ENCODE measurements around the gene KRTAP6-3.

Gene KRTAP6-3
- total RNA-seq: 0 reads per million in 3 donors

GRCh38 chr21:30592140-30592539, at the start of gene KRTAP6-3:
TSS of gene KRTAP6-3 (plus strand) at chr21:30592440. CDS start at chr21:30592446, 6 bp downstream.
- Histone ChIP-seq H3K27me3 (replicated peaks; ENCODE audit: control insufficient read depth, insufficient read depth, low read length, poor library complexity, severe bottlenecking) (no peaks in the 10 kb centered on the region), H3K9me3 (ENCODE audit: control insufficient read depth, low read length) (no peaks in the 10 kb centered on the region), H3K36me3 (ENCODE audit: control insufficient read depth, insufficient read depth, low read length) (no peaks in the 10 kb centered on the region), H3K4me3 (ENCODE audit: insufficient read depth, low read depth, low read length, poor library complexity, severe bottlenecking) (no peak within 1 kb of the TSS), H3K27ac (ENCODE audit: insufficient read depth, low read length, poor library complexity, severe bottlenecking) (no peak within 1 kb of the TSS), H3K4me1 (ENCODE audit: control insufficient read depth, insufficient read depth, low read length, poor library complexity, severe bottlenecking) (no peaks in the 10 kb centered on the region)
- no peak for DNase-seq

GRCh38 chr21:30552782-30553181, 39.5 kb upstream of the KRTAP6-3 start:
- no peak for DNase-seq
- Histone ChIP-seq H3K4me3 (ENCODE audit: insufficient read depth, low read depth, low read length, poor library complexity, severe bottlenecking) (no peak overlapping the region), H3K27ac (ENCODE audit: insufficient read depth, low read length, poor library complexity, severe bottlenecking) (no peak overlapping the region), H3K36me3 (ENCODE audit: control insufficient read depth, insufficient read depth, low read length) (no peaks in the 10 kb centered on the region), H3K27me3 (replicated peaks; ENCODE audit: control insufficient read depth, insufficient read depth, low read length, poor library complexity, severe bottlenecking) (no peaks in the 10 kb centered on the region), H3K4me1 (ENCODE audit: control insufficient read depth, insufficient read depth, low read length, poor library complexity, severe bottlenecking) (no peaks in the 10 kb centered on the region), H3K9me3 (ENCODE audit: control insufficient read depth, low read length) (no peaks in the 10 kb centered on the region)

GRCh38 chr21:30555095-30555494, 37.1 kb upstream of the KRTAP6-3 start:
- no peak overlapping the region for H3K27ac ChIP-seq (ENCODE audit: insufficient read depth, low read length, poor library complexity, severe bottlenecking)
- no peak overlapping the region for H3K4me3 ChIP-seq (ENCODE audit: insufficient read depth, low read depth, low read length, poor library complexity, severe bottlenecking)
- no peaks in the 10 kb centered on the region for H3K27me3 ChIP-seq (replicated peaks; ENCODE audit: control insufficient read depth, insufficient read depth, low read length, poor library complexity, severe bottlenecking)
- H3K4me1 ChIP-seq (ENCODE audit: control insufficient read depth, insufficient read depth, low read length, poor library complexity, severe bottlenecking): no peaks in the 10 kb centered on the region
- H3K9me3 ChIP-seq (ENCODE audit: control insufficient read depth, low read length): no peaks in the 10 kb centered on the region
- DNase-seq: no peak
- no peaks in the 10 kb centered on the region for H3K36me3 ChIP-seq (ENCODE audit: control insufficient read depth, insufficient read depth, low read length)

- DNase-seq: no peak
- no peak within 1 kb of the TSS for H3K4me3 ChIP-seq (ENCODE audit: insufficient read depth, low read depth, low read length, poor library complexity, severe bottlenecking)
- no peaks in the 10 kb centered on the region for H3K4me1 ChIP-seq (ENCODE audit: control insufficient read depth, insufficient read depth, low read length, poor library complexity, severe bottlenecking)
- no peaks in the 10 kb centered on the region for H3K36me3 ChIP-seq (ENCODE audit: control insufficient read depth, insufficient read depth, low read length)
- H3K9me3 ChIP-seq (ENCODE audit: control insufficient read depth, low read length): no peaks in the 10 kb centered on the region
- H3K27me3 ChIP-seq (replicated peaks; ENCODE audit: control insufficient read depth, insufficient read depth, low read length, poor library complexity, severe bottlenecking): no peaks in the 10 kb centered on the region
- no peak within 1 kb of the TSS for H3K27ac ChIP-seq (ENCODE audit: insufficient read depth, low read length, poor library complexity, severe bottlenecking)
Observed at GRCh38 chr21:30561264-30561895, 30.9 kb upstream of the KRTAP6-3 start, which contains the start of gene KRTAP19-7. TSS of gene KRTAP19-7 (minus strand) at chr21:30561314. CDS start at chr21:30561289, 25 bp downstream.

- no peak for DNase-seq
Observed at GRCh38 chr21:30561957-30562356, 30.3 kb upstream of the KRTAP6-3 start.

GRCh38 chr21:30563072-30563471, 29.2 kb upstream of the KRTAP6-3 start:
- Histone ChIP-seq H3K4me3 (ENCODE audit: insufficient read depth, low read depth, low read length, poor library complexity, severe bottlenecking) (no peak overlapping the region), H3K27ac (ENCODE audit: insufficient read depth, low read length, poor library complexity, severe bottlenecking) (no peak overlapping the region), H3K27me3 (replicated peaks; ENCODE audit: control insufficient read depth, insufficient read depth, low read length, poor library complexity, severe bottlenecking) (no peaks in the 10 kb centered on the region), H3K4me1 (ENCODE audit: control insufficient read depth, insufficient read depth, low read length, poor library complexity, severe bottlenecking) (no peaks in the 10 kb centered on the region), H3K36me3 (ENCODE audit: control insufficient read depth, insufficient read depth, low read length) (no peaks in the 10 kb centered on the region), H3K9me3 (ENCODE audit: control insufficient read depth, low read length) (no peaks in the 10 kb centered on the region)
- no peak for DNase-seq

More at GRCh38 chr21:30561957-30562356, 30.3 kb upstream of the KRTAP6-3 start:
- H3K36me3 ChIP-seq (ENCODE audit: control insufficient read depth, insufficient read depth, low read length): no peaks in the 10 kb centered on the region
- H3K4me3 ChIP-seq (ENCODE audit: insufficient read depth, low read depth, low read length, poor library complexity, severe bottlenecking): no peak overlapping the region
- H3K27ac ChIP-seq (ENCODE audit: insufficient read depth, low read length, poor library complexity, severe bottlenecking): no peak overlapping the region
- H3K4me1 ChIP-seq (ENCODE audit: control insufficient read depth, insufficient read depth, low read length, poor library complexity, severe bottlenecking): no peaks in the 10 kb centered on the region
- H3K27me3 ChIP-seq (replicated peaks; ENCODE audit: control insufficient read depth, insufficient read depth, low read length, poor library complexity, severe bottlenecking): no peaks in the 10 kb centered on the region
- H3K9me3 ChIP-seq (ENCODE audit: control insufficient read depth, low read length): no peaks in the 10 kb centered on the region

- Histone ChIP-seq H3K36me3 (ENCODE audit: control insufficient read depth, insufficient read depth, low read length) (no peaks in the 10 kb centered on the region), H3K4me1 (ENCODE audit: control insufficient read depth, insufficient read depth, low read length, poor library complexity, severe bottlenecking) (no peaks in the 10 kb centered on the region), H3K4me3 (ENCODE audit: insufficient read depth, low read depth, low read length, poor library complexity, severe bottlenecking) (no peak overlapping the region), H3K27me3 (replicated peaks; ENCODE audit: control insufficient read depth, insufficient read depth, low read length, poor library complexity, severe bottlenecking) (no peaks in the 10 kb centered on the region), H3K9me3 (ENCODE audit: control insufficient read depth, low read length) (no peaks in the 10 kb centered on the region), H3K27ac (ENCODE audit: insufficient read depth, low read length, poor library complexity, severe bottlenecking) (no peak overlapping the region)
- no peak for DNase-seq
Observed at GRCh38 chr21:30563630-30564029, 28.6 kb upstream of the KRTAP6-3 start.

GRCh38 chr21:30567617-30568016, 24.6 kb upstream of the KRTAP6-3 start:
- DNase-seq: no peak
- Histone ChIP-seq H3K4me1 (ENCODE audit: control insufficient read depth, insufficient read depth, low read length, poor library complexity, severe bottlenecking) (no peaks in the 10 kb centered on the region), H3K27ac (ENCODE audit: insufficient read depth, low read length, poor library complexity, severe bottlenecking) (no peak overlapping the region), H3K36me3 (ENCODE audit: control insufficient read depth, insufficient read depth, low read length) (no peaks in the 10 kb centered on the region), H3K9me3 (ENCODE audit: control insufficient read depth, low read length) (no peaks in the 10 kb centered on the region), H3K4me3 (ENCODE audit: insufficient read depth, low read depth, low read length, poor library complexity, severe bottlenecking) (no peak overlapping the region), H3K27me3 (replicated peaks; ENCODE audit: control insufficient read depth, insufficient read depth, low read length, poor library complexity, severe bottlenecking) (no peaks in the 10 kb centered on the region)

GRCh38 chr21:30577766-30578165, 14.5 kb upstream of the KRTAP6-3 start:
- Histone ChIP-seq H3K27me3 (replicated peaks; ENCODE audit: control insufficient read depth, insufficient read depth, low read length, poor library complexity, severe bottlenecking) (no peaks in the 10 kb centered on the region), H3K36me3 (ENCODE audit: control insufficient read depth, insufficient read depth, low read length) (no peaks in the 10 kb centered on the region), H3K27ac (ENCODE audit: insufficient read depth, low read length, poor library complexity, severe bottlenecking) (no peak overlapping the region), H3K9me3 (ENCODE audit: control insufficient read depth, low read length) (no peaks in the 10 kb centered on the region), H3K4me3 (ENCODE audit: insufficient read depth, low read depth, low read length, poor library complexity, severe bottlenecking) (no peak overlapping the region), H3K4me1 (ENCODE audit: control insufficient read depth, insufficient read depth, low read length, poor library complexity, severe bottlenecking) (no peaks in the 10 kb centered on the region)
- no peak for DNase-seq

- Histone ChIP-seq H3K27ac (ENCODE audit: insufficient read depth, low read length, poor library complexity, severe bottlenecking) (no peak overlapping the region), H3K4me3 (ENCODE audit: insufficient read depth, low read depth, low read length, poor library complexity, severe bottlenecking) (no peak overlapping the region), H3K9me3 (ENCODE audit: control insufficient read depth, low read length) (no peaks in the 10 kb centered on the region), H3K4me1 (ENCODE audit: control insufficient read depth, insufficient read depth, low read length, poor library complexity, severe bottlenecking) (no peaks in the 10 kb centered on the region), H3K36me3 (ENCODE audit: control insufficient read depth, insufficient read depth, low read length) (no peaks in the 10 kb centered on the region), H3K27me3 (replicated peaks; ENCODE audit: control insufficient read depth, insufficient read depth, low read length, poor library complexity, severe bottlenecking) (no peaks in the 10 kb centered on the region)
- no peak for DNase-seq
Observed at GRCh38 chr21:30579346-30579745, 12.9 kb upstream of the KRTAP6-3 start.
